ENCODE results near the gene ATP2C2. TPM values are rescaled to one million over a fixed set of nuclear protein-coding genes. Genes with fewer than 3 reads are reported as not detected.
"Not testable (repeated sequence)": the region's sequence is repeated elsewhere in the genome, so short reads cannot be mapped to it uniquely, and the experiment has no call there.

Gene ATP2C2
- total RNA-seq, 1 donor from 2014 or later: not detected

DNA sequence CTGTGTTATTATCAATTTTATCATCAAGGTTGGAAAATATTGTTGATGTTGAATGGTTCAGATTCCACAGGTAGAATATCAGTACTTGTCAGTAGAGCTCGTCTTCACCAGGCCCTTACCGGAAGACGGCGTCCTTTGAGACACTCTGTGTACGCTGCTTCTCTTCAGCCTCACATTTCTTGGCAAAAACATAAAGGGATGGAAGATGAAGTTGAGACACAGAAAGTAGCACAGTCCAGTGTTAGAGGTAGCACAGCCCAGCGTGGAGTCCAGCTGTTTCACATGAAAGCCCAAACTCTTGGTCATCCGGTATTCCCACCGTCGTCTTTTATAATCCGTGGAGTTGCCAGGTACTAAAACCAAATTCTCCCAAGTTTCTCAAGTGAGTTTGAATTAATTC lies 30.4 kb downstream of the ATP2C2 start:
- H3K36me3 Mint-ChIP-seq (ENCODE audit: low read depth): no peaks in the 10 kb centered on the region
- no peaks in the 10 kb centered on the region for H3K9me3 Mint-ChIP-seq
- no peak overlapping the region for H3K27ac Mint-ChIP-seq
- H3K4me1 Mint-ChIP-seq (ENCODE audit: low read depth): no peaks in the 10 kb centered on the region
- intact Hi-C loops (cut with micrococcal nuclease): no loop called here
- DNase-seq (ENCODE audit: low spot score): no peak
- H3K27me3 Mint-ChIP-seq (ENCODE audit: insufficient read depth): peaks cover 17% of the 10 kb centered on the region
- no peak overlapping the region for H3K4me3 Mint-ChIP-seq

- H3K27ac Mint-ChIP-seq; H3K4me1 Mint-ChIP-seq (ENCODE audit: low read depth); H3K36me3 Mint-ChIP-seq (ENCODE audit: low read depth); DNase-seq (ENCODE audit: low spot score); intact Hi-C loops (cut with micrococcal nuclease); H3K4me3 Mint-ChIP-seq; H3K9me3 Mint-ChIP-seq: not testable (repeated sequence)
- H3K27me3 Mint-ChIP-seq (ENCODE audit: insufficient read depth): peaks cover 19% of the 10 kb centered on the region
Measured at GRCh38 chr16:84399912-84400311, 31.6 kb downstream of the ATP2C2 start.

DNA sequence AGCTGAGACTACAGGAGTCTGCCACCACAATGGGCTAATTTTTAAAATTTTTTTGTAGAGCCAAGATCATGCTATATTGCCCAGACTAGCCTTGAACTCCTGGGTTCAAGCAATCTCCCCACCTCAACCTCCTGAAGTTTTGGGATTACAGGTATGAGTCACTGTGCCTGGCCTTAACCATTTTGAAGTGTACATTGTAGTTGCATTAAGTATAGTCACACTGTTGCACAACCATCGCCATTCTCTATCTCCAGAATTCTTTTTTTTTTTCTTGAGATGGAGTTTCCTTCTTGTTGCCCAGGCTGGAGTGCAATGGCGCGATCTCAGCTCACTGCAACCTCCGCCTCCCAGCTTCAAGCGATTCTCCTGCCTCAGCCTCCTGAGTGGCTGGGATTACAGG lies 35.1 kb downstream of the ATP2C2 start:
- peaks cover 31% of the 10 kb centered on the region for H3K27me3 Mint-ChIP-seq (ENCODE audit: insufficient read depth)
- H3K4me3 Mint-ChIP-seq; H3K27ac Mint-ChIP-seq; H3K9me3 Mint-ChIP-seq; H3K4me1 Mint-ChIP-seq (ENCODE audit: low read depth); intact Hi-C loops (cut with micrococcal nuclease); H3K36me3 Mint-ChIP-seq (ENCODE audit: low read depth); DNase-seq (ENCODE audit: low spot score): not testable (repeated sequence)

DNA sequence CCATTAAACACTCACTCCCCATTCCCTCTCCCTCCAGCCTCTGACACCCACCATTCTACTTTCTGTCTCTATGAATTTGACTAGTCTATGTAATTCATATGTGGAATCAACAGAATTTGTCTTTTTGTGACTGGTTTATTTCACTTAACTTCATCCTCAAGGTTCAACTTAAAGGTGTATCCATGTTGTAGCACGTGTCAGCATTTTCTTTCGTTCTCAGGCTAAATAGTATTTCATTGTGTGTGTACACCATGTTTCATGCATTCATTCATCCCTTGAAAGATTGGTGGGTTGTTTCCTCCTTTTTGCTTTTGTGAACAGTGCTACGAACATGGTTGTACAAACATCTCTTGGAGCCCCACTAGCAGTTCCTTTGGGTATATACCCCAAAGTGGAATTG lies 36.0 kb downstream of the ATP2C2 start:
- H3K27me3 Mint-ChIP-seq (ENCODE audit: insufficient read depth): peaks cover 31% of the 10 kb centered on the region
- intact Hi-C loops (cut with micrococcal nuclease): no loop called here

DNA sequence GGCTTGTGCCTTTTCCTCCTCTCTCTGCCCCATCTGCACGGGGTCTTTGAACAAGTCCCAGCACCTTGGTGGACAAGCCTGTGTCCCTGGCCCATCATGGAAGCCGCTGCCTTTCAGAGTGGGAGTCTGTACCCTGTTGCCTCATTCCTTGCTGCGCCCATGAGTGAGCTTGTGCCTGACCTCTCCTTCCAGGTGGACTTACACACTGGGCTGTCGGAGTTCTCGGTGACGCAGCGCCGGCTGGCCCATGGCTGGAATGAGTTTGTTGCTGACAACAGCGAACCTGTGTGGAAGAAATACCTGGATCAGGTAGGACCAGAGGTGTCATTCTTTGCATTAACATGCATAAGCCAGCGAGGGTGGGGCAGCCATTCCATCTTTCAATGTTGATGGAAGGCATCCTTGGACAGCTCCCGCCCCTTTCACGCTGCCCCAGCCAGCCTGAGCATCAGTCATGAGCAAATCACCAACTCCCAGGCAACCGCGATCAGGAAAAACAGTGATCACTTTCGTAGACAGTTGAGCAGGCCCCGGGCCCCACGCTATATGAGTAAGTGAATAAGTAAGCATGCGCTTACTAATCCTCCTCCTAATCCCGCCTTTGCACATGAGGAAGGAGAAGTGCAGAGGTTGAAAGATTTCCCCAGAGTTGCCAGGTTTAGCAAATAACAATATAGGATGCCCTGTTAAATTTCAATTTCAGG lies 36.8 kb downstream of the ATP2C2 start:
- Mint-ChIP-seq H3K4me1 (ENCODE audit: low read depth) (peaks cover 5% of the 10 kb centered on the region), H3K9me3 (no peaks in the 10 kb centered on the region), H3K4me3 (no peak overlapping the region), H3K27me3 (ENCODE audit: insufficient read depth) (peaks cover 27% of the 10 kb centered on the region), H3K27ac (no peak overlapping the region), H3K36me3 (ENCODE audit: low read depth) (no peaks in the 10 kb centered on the region)
- intact Hi-C loops (cut with micrococcal nuclease): no loop called here
- DNase-seq (ENCODE audit: low spot score): no peak

More for the DNA sequence above, 36.0 kb downstream of the ATP2C2 start:
- no peaks in the 10 kb centered on the region for H3K9me3 Mint-ChIP-seq
- H3K27ac Mint-ChIP-seq: no peak overlapping the region
- DNase-seq (ENCODE audit: low spot score): no peak
- peaks cover 5% of the 10 kb centered on the region for H3K4me1 Mint-ChIP-seq (ENCODE audit: low read depth)
- no peak overlapping the region for H3K4me3 Mint-ChIP-seq
- H3K36me3 Mint-ChIP-seq (ENCODE audit: low read depth): no peaks in the 10 kb centered on the region

DNA sequence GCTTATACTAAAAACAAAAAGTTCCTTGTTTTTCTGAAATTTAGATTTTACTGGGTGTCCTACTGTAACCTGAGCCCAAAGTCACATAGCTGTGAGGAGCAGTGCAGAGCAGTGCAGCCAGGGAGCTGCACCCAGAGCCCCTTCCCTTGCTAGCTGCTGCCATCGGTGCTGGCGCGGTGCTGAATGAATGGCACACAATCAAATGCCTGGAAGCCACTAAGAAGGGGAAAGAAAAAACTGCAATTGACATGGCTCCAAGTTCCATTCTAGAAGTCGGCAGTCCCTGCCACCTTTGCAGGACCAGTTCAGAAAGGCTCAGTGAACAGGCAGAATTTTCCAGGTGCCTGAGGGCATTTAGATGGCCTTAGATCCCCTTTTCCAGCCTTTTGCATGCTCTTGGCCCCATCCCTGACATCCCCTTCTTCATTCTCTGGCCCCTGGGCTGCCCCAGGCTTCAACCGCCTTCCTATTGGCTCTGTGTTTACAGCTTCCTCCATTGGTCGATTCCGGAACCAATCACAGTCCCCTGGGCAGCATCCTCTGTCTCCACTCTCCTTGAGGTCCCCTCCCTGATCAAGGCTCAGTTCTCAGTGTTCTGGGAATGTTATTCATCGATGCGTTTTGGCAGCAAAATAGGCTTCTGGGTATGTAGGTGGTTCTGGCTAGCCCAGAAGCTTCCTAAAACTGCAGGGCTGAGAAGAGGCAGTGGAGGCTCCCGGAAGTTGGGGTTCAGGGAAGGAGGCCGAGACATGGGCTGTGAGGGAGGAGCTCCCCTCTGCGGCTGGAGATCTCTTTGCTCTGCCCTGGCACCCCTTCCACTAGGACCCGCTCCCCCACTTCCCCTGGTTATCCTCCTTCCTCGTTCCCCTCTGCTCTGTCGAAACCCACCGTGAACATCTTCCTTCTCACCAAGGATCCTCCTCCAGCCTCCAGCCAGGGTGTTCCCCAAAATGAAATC lies 37.9 kb downstream of the ATP2C2 start:
- no peaks in the 10 kb centered on the region for H3K36me3 Mint-ChIP-seq (ENCODE audit: low read depth)

DNA sequence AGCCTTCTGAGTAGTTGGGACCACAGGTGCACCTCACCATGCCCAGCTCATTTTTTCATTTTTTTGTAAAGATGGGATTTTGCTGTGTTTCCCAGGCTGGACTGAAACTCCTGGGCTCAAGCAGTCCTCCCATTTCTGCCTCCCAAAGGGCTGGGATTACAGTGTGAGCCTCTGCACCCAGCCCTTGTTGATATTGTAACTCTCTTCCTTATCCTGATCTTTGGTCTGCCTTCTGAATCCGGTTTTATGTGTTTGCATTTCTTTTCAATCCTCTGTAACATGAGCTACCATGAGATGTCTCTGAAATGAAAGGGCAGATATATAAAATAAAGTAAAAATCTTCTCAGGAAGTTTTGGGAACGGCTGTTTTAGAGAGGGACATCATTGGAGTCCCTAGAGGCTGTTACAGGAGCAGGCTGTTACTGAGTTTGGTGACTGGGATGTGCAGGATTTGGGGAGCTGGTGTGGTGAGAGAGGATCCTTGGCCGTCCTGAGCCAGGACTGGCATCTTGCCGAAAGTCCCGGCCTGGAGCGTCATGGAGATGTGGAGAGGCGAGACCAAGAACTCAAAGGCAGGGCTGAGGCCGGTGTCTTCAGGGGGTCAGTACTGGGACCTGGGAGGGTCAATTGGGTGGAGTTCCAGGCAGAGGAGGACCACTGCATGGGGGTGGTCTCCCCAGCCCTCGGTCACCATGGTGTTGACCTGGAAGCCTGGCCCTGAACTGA lies 39.4 kb downstream of the ATP2C2 start:
- no peak overlapping the region for H3K4me3 Mint-ChIP-seq
- H3K36me3 Mint-ChIP-seq (ENCODE audit: low read depth): no peaks in the 10 kb centered on the region
- H3K9me3 Mint-ChIP-seq: no peaks in the 10 kb centered on the region
- no peak for DNase-seq (ENCODE audit: low spot score)
- H3K4me1 Mint-ChIP-seq (ENCODE audit: low read depth): peaks cover 5% of the 10 kb centered on the region
- peaks cover 20% of the 10 kb centered on the region for H3K27me3 Mint-ChIP-seq (ENCODE audit: insufficient read depth)
- H3K27ac Mint-ChIP-seq: no peak overlapping the region
- intact Hi-C loops (cut with micrococcal nuclease): no loop called here

More for the DNA sequence above, 37.9 kb downstream of the ATP2C2 start:
- Mint-ChIP-seq H3K27me3 (ENCODE audit: insufficient read depth) (peaks cover 27% of the 10 kb centered on the region), H3K4me1 (ENCODE audit: low read depth) (peaks cover 5% of the 10 kb centered on the region), H3K27ac (no peak overlapping the region), H3K9me3 (no peaks in the 10 kb centered on the region), H3K4me3 (no peak overlapping the region)
- intact Hi-C loops (cut with micrococcal nuclease): no loop called here
- DNase-seq (ENCODE audit: low spot score): no peak

- peaks cover 19% of the 10 kb centered on the region for H3K27me3 Mint-ChIP-seq (ENCODE audit: insufficient read depth)
- no peak for DNase-seq (ENCODE audit: low spot score)
- peaks cover 5% of the 10 kb centered on the region for H3K4me1 Mint-ChIP-seq (ENCODE audit: low read depth)
- no peak overlapping the region for H3K27ac Mint-ChIP-seq
- H3K9me3 Mint-ChIP-seq: no peaks in the 10 kb centered on the region
- intact Hi-C loops (cut with micrococcal nuclease): no loop called here
- H3K36me3 Mint-ChIP-seq (ENCODE audit: low read depth): no peaks in the 10 kb centered on the region
- no peak overlapping the region for H3K4me3 Mint-ChIP-seq
Measured at GRCh38 chr16:84408314-84408690, 40.0 kb downstream of the ATP2C2 start.

GRCh38 chr16:84408856-84409255 lies 40.5 kb downstream of the ATP2C2 start:
- intact Hi-C loops (cut with micrococcal nuclease): no loop called here
- no peak for DNase-seq (ENCODE audit: low spot score)
- no peaks in the 10 kb centered on the region for H3K9me3 Mint-ChIP-seq

DNA sequence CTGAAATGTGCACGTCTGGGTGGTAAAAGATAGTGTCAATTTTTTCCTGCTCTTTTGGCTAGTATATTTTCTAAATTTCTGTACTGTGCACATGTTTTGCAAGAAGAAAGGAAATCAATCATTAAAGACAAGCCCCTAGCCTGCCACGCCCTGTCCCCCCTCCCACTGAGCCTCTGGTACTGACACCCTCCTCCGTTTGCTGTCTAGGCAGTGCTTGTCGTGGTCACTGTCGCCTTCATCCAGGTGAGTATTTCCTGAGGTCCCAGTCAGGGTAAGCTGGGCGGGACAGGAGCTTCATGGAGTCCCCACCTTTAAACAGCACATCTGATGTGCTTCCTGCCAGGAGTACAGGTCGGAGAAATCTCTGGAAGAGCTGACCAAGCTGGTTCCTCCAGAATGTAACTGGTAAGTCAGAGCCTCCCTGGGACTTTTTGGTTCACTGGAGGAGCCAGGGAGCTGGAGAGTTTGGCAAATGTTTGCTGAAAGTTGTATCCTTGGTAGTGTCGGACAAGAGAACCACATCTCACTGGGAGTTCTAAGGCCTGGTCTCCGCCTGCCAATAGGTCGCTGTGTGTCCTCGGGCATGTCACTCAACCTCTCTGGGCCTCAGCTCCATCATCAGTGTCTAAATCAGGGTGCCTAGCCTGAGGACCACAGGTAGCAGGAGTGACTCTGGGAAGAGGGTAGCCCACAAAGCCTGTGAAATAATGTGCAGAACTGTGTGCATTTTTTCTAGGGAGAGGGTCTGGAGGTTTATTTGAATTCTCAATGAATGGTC lies 42.2 kb downstream of the ATP2C2 start:
- H3K36me3 Mint-ChIP-seq (ENCODE audit: low read depth): no peaks in the 10 kb centered on the region

More at GRCh38 chr16:84408856-84409255, 40.5 kb downstream of the ATP2C2 start:
- H3K4me3 Mint-ChIP-seq: no peak overlapping the region
- H3K4me1 Mint-ChIP-seq (ENCODE audit: low read depth): peaks cover 5% of the 10 kb centered on the region
- peaks cover 21% of the 10 kb centered on the region for H3K27me3 Mint-ChIP-seq (ENCODE audit: insufficient read depth)
- H3K27ac Mint-ChIP-seq: no peak overlapping the region
- no peaks in the 10 kb centered on the region for H3K36me3 Mint-ChIP-seq (ENCODE audit: low read depth)

DNA sequence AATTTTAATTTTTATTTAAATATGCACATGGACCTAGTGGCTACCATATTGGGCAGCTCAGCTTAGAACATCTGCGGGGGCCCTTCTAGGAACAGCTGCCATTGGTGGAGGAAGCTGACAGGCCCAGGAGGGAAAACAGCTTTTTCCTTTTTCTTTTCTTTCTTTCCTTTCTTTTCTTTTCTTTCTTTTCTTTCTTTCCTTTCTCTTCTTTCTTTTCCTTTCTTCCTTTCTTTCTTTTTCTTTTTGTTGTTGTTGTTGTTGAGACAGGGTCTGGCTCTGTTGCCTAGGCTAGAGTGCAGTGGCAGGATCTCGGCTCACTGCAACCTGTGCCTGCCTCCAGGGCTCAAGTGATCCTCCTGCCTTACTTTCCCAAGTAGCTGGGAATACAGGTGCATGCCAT lies 43.4 kb downstream of the ATP2C2 start:
- peaks cover 16% of the 10 kb centered on the region for H3K27me3 Mint-ChIP-seq (ENCODE audit: insufficient read depth)
- no peak overlapping the region for H3K27ac Mint-ChIP-seq
- intact Hi-C loops (cut with micrococcal nuclease): no loop called here
- H3K36me3 Mint-ChIP-seq (ENCODE audit: low read depth): no peaks in the 10 kb centered on the region
- H3K4me1 Mint-ChIP-seq (ENCODE audit: low read depth): peaks cover 5% of the 10 kb centered on the region
- no peaks in the 10 kb centered on the region for H3K9me3 Mint-ChIP-seq
- no peak for DNase-seq (ENCODE audit: low spot score)
- no peak overlapping the region for H3K4me3 Mint-ChIP-seq

More for the DNA sequence above, 42.2 kb downstream of the ATP2C2 start:
- no peak for DNase-seq (ENCODE audit: low spot score)
- peaks cover 17% of the 10 kb centered on the region for H3K27me3 Mint-ChIP-seq (ENCODE audit: insufficient read depth)
- peaks cover 5% of the 10 kb centered on the region for H3K4me1 Mint-ChIP-seq (ENCODE audit: low read depth)
- H3K9me3 Mint-ChIP-seq: no peaks in the 10 kb centered on the region
- no peak overlapping the region for H3K27ac Mint-ChIP-seq
- no peak overlapping the region for H3K4me3 Mint-ChIP-seq
- intact Hi-C loops (cut with micrococcal nuclease): no loop called here

DNA sequence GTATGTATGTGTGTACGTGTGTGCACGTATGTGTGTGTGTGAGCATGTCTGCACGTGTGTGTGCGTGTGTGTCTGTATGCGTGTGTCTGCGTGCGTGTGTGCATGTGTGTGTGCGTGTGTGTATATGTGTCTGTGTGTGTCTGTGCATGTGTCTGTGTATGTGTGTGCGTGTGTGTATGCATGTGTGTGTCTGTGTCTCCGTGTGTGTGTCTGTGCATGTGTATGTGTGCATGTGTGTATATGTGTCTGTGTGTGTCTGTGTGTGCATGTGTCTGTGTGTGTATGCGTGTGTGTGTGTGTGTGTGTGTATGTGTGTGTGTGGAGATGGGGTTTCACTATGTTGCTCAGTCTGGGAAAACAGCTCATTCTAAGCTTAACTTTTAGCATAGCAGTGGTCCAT lies 43.9 kb downstream of the ATP2C2 start:
- peaks cover 12% of the 10 kb centered on the region for H3K27me3 Mint-ChIP-seq (ENCODE audit: insufficient read depth)
- no peaks in the 10 kb centered on the region for H3K36me3 Mint-ChIP-seq (ENCODE audit: low read depth)
- intact Hi-C loops (cut with micrococcal nuclease): no loop called here
- DNase-seq (ENCODE audit: low spot score): no peak
- no peak overlapping the region for H3K27ac Mint-ChIP-seq
- peaks cover 5% of the 10 kb centered on the region for H3K4me1 Mint-ChIP-seq (ENCODE audit: low read depth)
- H3K4me3 Mint-ChIP-seq: no peak overlapping the region
- no peaks in the 10 kb centered on the region for H3K9me3 Mint-ChIP-seq
